Myocyte (in vitro differentiated cells): Measurements from ENCODE around the gene OPCML. TPM values are rescaled to one million over a fixed set of nuclear protein-coding genes. Genes with fewer than 3 reads are reported as not detected.
A peak's percentile ranks its signal among the peaks of the same experiment; 100 is the strongest.

Experiments
- DNase-seq: peaks from one replicate; pipeline ENCODE4 v3.0.0-alpha.2; 2012; ENCODE audit warnings: low read depth
- total RNA-seq: library from RNA; depleted of rRNA; stranded (reverse); fragments of >200 nt; gene quantifications from 2 replicates; pipeline ENCODE4 v1.2.3, GENCODE V29; 2014

OPCML gene
- total RNA-seq, 1 donor from 2014 or later, result not detected

GRCh38 chr11:133137270-133137669 is 395.0 kb downstream of the OPCML start:
- DNase-seq, result no peak

GRCh38 chr11:133136376-133136775 is 395.9 kb downstream of the OPCML start:
- DNase-seq, result no peak

- peak; percentile 5 for DNase-seq
Observed at GRCh38 chr11:133134314-133135173, 397.8 kb downstream of the OPCML start.

- no peak for DNase-seq
Observed at GRCh38 chr11:133133606-133134005, 398.7 kb downstream of the OPCML start.

- no peak for DNase-seq
Observed at GRCh38 chr11:133133050-133133449, 399.3 kb downstream of the OPCML start.

- DNase-seq, result no peak
Observed at GRCh38 chr11:133127741-133128140, 404.6 kb downstream of the OPCML start.

- DNase-seq, result no peak
Observed at GRCh38 chr11:133123796-133124195, 408.5 kb downstream of the OPCML start.

GRCh38 chr11:133123366-133123765 is 408.9 kb downstream of the OPCML start:
- DNase-seq, result no peak

GRCh38 chr11:133122256-133122655 is 410.0 kb downstream of the OPCML start:
- DNase-seq, result no peak

- no peak for DNase-seq
Observed at GRCh38 chr11:133118563-133119268, 413.6 kb downstream of the OPCML start.

GRCh38 chr11:133115099-133115498 is 417.2 kb downstream of the OPCML start:
- DNase-seq, result no peak

- no peak for DNase-seq
Observed at GRCh38 chr11:133107763-133108162, 424.5 kb downstream of the OPCML start.

GRCh38 chr11:133107136-133107535 is 425.2 kb downstream of the OPCML start:
- DNase-seq, result no peak

- DNase-seq, result no peak
Observed at GRCh38 chr11:133106417-133106816, 425.9 kb downstream of the OPCML start.

- DNase-seq, result no peak
Observed at GRCh38 chr11:133104009-133104744, 428.1 kb downstream of the OPCML start.

GRCh38 chr11:133096981-133097380 is 435.3 kb downstream of the OPCML start:
- no peak for DNase-seq

GRCh38 chr11:133086518-133086917 is 445.8 kb downstream of the OPCML start:
- no peak for DNase-seq

GRCh38 chr11:133082841-133083488 is 449.3 kb downstream of the OPCML start:
- peak; percentile 2 for DNase-seq

- no peak for DNase-seq
Observed at GRCh38 chr11:133082453-133082781, 449.9 kb downstream of the OPCML start.

- DNase-seq, result no peak
Observed at GRCh38 chr11:133081730-133082452, 450.4 kb downstream of the OPCML start.

GRCh38 chr11:133081020-133081419 is 451.3 kb downstream of the OPCML start:
- no peak for DNase-seq
